Mesothelial cell of epicardium (in vitro differentiated cells): Measurements from ENCODE around the gene CPT1B. TPM values are rescaled to one million over a fixed set of nuclear protein-coding genes. Genes with fewer than 3 reads are reported as not detected.
"Not testable (repeated sequence)": the region's sequence is repeated elsewhere in the genome, so short reads cannot be mapped to it uniquely, and the experiment has no call there.

Experiments
- DNase-seq, 2 experiments: peaks; one replicate each; pipeline ENCODE4 v3.0.0; 2021; ENCODE audit warnings: low spot score in 2 of 2; ENCODE audit not compliant: unreplicated experiment in 2 of 2
- H3K27ac Mint-ChIP-seq: 2 replicates; pipeline ENCODE4 v1.8.0; 2021; ENCODE audit warnings: mixed read lengths
- H3K27me3 Mint-ChIP-seq: 2 replicates; pipeline ENCODE4 v1.8.0; 2021; ENCODE audit warnings: low read depth, mixed read lengths
- H3K36me3 Mint-ChIP-seq: 2 replicates; pipeline ENCODE4 v1.8.0; 2021; ENCODE audit warnings: mixed read lengths
- H3K4me1 Mint-ChIP-seq: 2 replicates; pipeline ENCODE4 v1.8.0; 2021; ENCODE audit warnings: mixed read lengths
- H3K4me3 Mint-ChIP-seq: 2 replicates; pipeline ENCODE4 v1.8.0; 2021; ENCODE audit warnings: mild to moderate bottlenecking, moderate library complexity, mixed read lengths
- H3K9me3 Mint-ChIP-seq: 2 replicates; pipeline ENCODE4 v1.8.0; 2021; ENCODE audit warnings: mixed read lengths
- total RNA-seq: library from RNA; stranded (reverse); gene quantifications from 3 replicates; pipeline ENCODE4 v1.2.1, GENCODE V29; 2021
- TF ChIP-seq, protein P1 (sequence below): fragments of 200-600 bp; sonication (generic); IDR thresholded peaks from one replicate; pipeline ENCODE4 v1.5.0; 2021; ENCODE audit warnings: antibody characterized with exemption; ENCODE audit not compliant: unreplicated experiment

Gene CPT1B
- total RNA-seq, 1 donor from 2014 or later: 109 TPM

DNA sequence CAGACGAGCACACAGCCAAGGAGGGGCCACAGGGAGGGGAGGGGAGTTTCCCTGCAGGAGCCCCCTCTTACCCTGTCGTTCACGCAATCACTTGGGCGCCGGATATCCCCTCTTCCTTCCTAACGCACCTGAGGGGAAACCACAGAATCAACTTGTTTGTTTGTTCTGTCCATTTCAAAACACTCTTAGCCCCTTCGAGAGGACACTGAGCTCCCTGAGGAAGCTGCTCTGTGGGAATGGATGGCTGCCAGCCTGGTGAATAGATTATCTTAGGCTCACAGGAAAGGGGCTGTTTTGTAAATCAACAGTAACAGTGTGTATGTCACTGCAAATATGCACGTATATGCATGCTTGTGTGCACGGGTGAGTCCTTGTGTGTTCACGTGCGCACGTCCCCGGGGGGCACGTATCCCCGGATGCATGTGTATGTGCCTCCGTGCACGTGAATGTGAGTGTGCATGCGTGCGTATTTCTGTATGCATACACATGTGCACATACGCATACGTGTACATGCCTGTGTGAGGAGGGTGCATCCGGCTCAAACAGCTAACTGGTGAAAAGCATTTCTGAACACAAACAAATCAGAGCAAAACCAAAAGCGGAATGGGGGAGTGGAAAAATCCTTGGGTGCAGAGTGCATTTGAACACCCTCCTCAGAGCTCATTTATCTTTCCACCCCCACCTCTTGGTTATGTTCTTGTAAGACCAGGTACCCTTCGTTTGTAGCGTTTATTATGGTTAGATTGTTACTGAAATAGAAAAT, 42.5 kb upstream of the CPT1B start:
- peak overlapping the region; percentile 48 for H3K4me3 Mint-ChIP-seq
- peaks cover 23% of the 10 kb centered on the region for H3K4me1 Mint-ChIP-seq
- H3K27ac Mint-ChIP-seq: no peak overlapping the region
- no peaks in the 10 kb centered on the region for H3K36me3 Mint-ChIP-seq
- no peak for DNase-seq
- TF ChIP-seq, protein P1, sequence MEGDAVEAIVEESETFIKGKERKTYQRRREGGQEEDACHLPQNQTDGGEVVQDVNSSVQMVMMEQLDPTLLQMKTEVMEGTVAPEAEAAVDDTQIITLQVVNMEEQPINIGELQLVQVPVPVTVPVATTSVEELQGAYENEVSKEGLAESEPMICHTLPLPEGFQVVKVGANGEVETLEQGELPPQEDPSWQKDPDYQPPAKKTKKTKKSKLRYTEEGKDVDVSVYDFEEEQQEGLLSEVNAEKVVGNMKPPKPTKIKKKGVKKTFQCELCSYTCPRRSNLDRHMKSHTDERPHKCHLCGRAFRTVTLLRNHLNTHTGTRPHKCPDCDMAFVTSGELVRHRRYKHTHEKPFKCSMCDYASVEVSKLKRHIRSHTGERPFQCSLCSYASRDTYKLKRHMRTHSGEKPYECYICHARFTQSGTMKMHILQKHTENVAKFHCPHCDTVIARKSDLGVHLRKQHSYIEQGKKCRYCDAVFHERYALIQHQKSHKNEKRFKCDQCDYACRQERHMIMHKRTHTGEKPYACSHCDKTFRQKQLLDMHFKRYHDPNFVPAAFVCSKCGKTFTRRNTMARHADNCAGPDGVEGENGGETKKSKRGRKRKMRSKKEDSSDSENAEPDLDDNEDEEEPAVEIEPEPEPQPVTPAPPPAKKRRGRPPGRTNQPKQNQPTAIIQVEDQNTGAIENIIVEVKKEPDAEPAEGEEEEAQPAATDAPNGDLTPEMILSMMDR: peak; percentile 3
- H3K9me3 Mint-ChIP-seq: no peaks in the 10 kb centered on the region
- peaks cover 12% of the 10 kb centered on the region for H3K27me3 Mint-ChIP-seq

DNA sequence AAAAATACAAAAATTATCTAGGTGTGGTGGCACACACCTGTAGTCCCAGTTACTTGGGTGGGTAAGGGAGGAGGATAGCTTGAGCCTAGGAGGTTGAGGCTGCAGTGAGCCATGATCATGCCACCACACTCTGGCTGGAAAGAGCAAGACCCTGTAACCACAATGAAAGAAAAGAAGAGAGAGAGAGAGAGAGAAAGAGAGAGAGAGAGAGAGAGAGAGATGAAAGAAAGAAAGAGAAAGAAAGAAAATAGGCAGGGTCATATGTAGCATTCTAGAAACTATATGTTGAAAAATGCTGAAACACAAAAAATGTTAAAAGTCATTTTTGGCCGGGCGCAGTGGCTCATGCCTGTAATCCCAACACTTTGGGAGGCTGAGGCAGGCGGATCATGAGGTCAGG, 36.1 kb upstream of the CPT1B start:
- not testable (repeated sequence) for H3K27ac Mint-ChIP-seq, H3K9me3 Mint-ChIP-seq
- peaks cover 60% of the 10 kb centered on the region for H3K27me3 Mint-ChIP-seq

DNA sequence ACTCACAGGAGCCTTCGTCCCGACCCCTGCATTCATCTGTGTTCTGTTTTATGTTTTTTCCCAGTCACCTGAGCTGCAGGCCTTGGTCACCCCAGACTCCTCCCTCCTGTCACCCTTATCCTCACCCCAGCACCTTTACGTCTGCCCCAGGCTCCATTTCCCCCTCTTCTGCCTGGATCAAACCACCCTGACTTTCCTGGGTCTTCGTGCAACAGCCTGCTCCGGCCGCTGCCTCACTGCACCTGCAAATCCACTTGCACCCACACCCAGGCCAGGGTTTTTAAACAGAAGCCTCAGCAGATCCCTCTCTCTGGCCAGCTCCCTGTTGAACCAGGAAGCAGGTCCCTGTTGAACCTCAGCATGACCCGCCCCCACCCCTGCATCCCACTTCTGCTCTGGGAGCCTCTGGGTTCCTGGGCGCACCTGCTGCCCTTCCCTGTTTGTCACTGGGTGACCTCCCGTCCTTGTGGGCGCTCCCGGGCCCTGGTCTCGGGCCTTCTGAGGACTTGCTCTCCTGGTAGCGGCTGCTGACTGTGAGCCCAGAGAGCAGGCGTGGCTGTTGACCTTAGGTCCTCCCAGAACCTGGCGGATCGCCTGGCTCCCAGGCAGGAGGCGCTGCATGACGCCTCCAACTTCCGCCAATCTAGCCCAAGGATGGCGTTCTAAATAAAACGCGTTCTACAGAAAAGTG, 35.2 kb upstream of the CPT1B start:
- Mint-ChIP-seq H3K4me1 (no peaks in the 10 kb centered on the region), H3K27ac (no peak overlapping the region), H3K36me3 (no peaks in the 10 kb centered on the region), H3K27me3 (peaks cover 63% of the 10 kb centered on the region), H3K9me3 (no peaks in the 10 kb centered on the region), H3K4me3 (no peak overlapping the region)
- DNase-seq: no peak
- TF ChIP-seq, protein P1: no peak

More for the DNA sequence above, 36.1 kb upstream of the CPT1B start:
- DNase-seq, H3K4me3 Mint-ChIP-seq, H3K4me1 Mint-ChIP-seq, H3K36me3 Mint-ChIP-seq: not testable (repeated sequence)

DNA sequence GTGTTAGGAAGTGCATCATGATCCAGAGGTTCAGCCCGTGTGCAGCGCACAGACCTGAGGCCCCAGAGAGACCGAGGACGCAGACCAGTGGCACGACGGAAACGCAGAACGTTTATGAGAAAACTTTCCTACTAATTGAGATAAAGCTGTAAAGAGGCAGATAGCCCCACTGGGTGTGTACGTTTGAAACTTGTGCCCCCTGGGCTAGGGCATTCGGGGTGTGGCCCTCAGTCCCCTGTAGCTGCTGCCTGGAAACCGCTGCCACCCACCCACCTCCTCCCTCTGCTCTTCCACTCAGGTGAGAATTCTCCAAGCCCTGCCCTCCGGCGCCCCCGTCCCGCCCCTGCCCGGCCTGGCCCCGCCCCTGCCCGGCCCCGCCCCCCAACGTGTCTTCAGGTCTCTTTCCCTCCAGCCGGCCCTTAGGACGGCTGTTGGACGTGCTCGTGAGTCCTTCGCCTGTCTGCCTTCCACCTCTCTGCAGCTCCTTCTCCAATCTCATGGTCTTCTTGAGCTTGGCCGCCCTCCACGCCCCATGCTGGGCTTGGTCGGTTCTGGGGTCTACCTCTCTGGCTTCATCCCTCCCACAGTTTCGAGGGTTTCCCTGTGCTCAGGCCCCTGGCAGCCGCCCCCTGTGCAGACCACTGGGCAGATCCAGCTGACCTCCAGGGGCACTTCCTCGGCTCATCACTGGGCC, 34.4 kb upstream of the CPT1B start:
- H3K27ac Mint-ChIP-seq: no peak overlapping the region
- no peak for DNase-seq
- H3K27me3 Mint-ChIP-seq: peaks cover 66% of the 10 kb centered on the region
- H3K9me3 Mint-ChIP-seq: no peaks in the 10 kb centered on the region
- TF ChIP-seq, protein P1: no peak
- no peak overlapping the region for H3K4me3 Mint-ChIP-seq
- no peaks in the 10 kb centered on the region for H3K4me1 Mint-ChIP-seq
- H3K36me3 Mint-ChIP-seq: no peaks in the 10 kb centered on the region

GRCh38 chr22:50612168-50612527, 33.9 kb upstream of the CPT1B start:
- no peaks in the 10 kb centered on the region for H3K36me3 Mint-ChIP-seq
- no peak overlapping the region for H3K4me3 Mint-ChIP-seq
- no peak for DNase-seq
- H3K4me1 Mint-ChIP-seq: no peaks in the 10 kb centered on the region
- no peaks in the 10 kb centered on the region for H3K9me3 Mint-ChIP-seq
- peaks cover 69% of the 10 kb centered on the region for H3K27me3 Mint-ChIP-seq
- no peak overlapping the region for H3K27ac Mint-ChIP-seq
- TF ChIP-seq, protein P1: no peak
